Keratinocyte (primary cell): ENCODE measurements around the gene GLIS2. TPM values are rescaled to one million over a fixed set of nuclear protein-coding genes. Genes with fewer than 3 reads are reported as not detected.

Experiments used
- DNase-seq: peaks from one replicate; pipeline ENCODE4 v3.0.0-alpha.2; 2011; ENCODE audit warnings: low read depth, missing footprints, low spot score
- FAIRE-seq: peaks from 2 replicates; lab custom pipeline; 2011; peaks lifted over from hg19 to GRCh38; lab: Jason Lieb, UNC
- H2AFZ ChIP-seq: 2 replicates; pipeline ENCODE4 v1.6.0; 2012; ENCODE audit warnings: low read length, control low read depth, inconsistent platforms; ENCODE audit not compliant: control insufficient read depth
- H3K27ac ChIP-seq: 2 replicates; pipeline ENCODE4 v1.5.1; 2011; ENCODE audit warnings: low read length; ENCODE audit not compliant: control insufficient read depth, insufficient read depth
- H3K27me3 ChIP-seq: 3 replicates; pipeline ENCODE4 v1.6.0; 2011; ENCODE audit warnings: low read length; ENCODE audit not compliant: control insufficient read depth, insufficient read depth; ENCODE audit errors: extremely low read depth
- H3K36me3 ChIP-seq, 2 experiments: 2 replicates in 1 of 2; 3 replicates in 1 of 2; pipeline ENCODE4 v1.5.1; 2011; ENCODE audit warnings: low read length in 2 of 2, mild to moderate bottlenecking in 1 of 2; ENCODE audit not compliant: control insufficient read depth in 2 of 2, insufficient read depth in 2 of 2; ENCODE audit errors: extremely low read depth in 1 of 2
- H3K4me1 ChIP-seq: 3 replicates; pipeline ENCODE4 v1.5.1; 2011; ENCODE audit warnings: low read length; ENCODE audit not compliant: control insufficient read depth, insufficient read depth; ENCODE audit errors: extremely low read depth
- H3K4me2 ChIP-seq: 3 replicates; pipeline ENCODE4 v1.6.0; 2011; ENCODE audit warnings: low read depth, low read length; ENCODE audit not compliant: control insufficient read depth, insufficient read depth; ENCODE audit errors: extremely low read depth
- H3K4me3 ChIP-seq, 3 experiments: fragments of 200-600 bp in 1 of 3; sonication (generic) in 1 of 3; 2 replicates in 2 of 3; 3 replicates in 1 of 3; pipeline ENCODE4 v1.5.1; 2011 to 2016; ENCODE audit warnings: low read length in 3 of 3, mild to moderate bottlenecking in 3 of 3, control low read depth in 2 of 3, inconsistent platforms in 1 of 3, low read depth in 1 of 3, mixed read lengths in 1 of 3, mixed run types in 1 of 3, moderate library complexity in 1 of 3; ENCODE audit not compliant: control insufficient read depth in 2 of 3, insufficient read depth in 2 of 3; ENCODE audit errors: extremely low read depth in 1 of 3
- H3K79me2 ChIP-seq: 2 replicates; pipeline ENCODE4 v1.6.0; 2012; ENCODE audit warnings: low read length; ENCODE audit not compliant: control insufficient read depth, insufficient read depth
- H3K9ac ChIP-seq: 3 replicates; pipeline ENCODE4 v1.6.0; 2011; ENCODE audit warnings: low read length; ENCODE audit not compliant: control insufficient read depth, insufficient read depth; ENCODE audit errors: extremely low read depth
- H3K9me1 ChIP-seq: 3 replicates; pipeline ENCODE4 v1.6.0; 2011; ENCODE audit warnings: low read length; ENCODE audit not compliant: control insufficient read depth, insufficient read depth; ENCODE audit errors: extremely low read depth
- H3K9me3 ChIP-seq: 2 replicates; pipeline ENCODE4 v1.5.1; 2012; ENCODE audit warnings: low read depth, low read length; ENCODE audit not compliant: control insufficient read depth
- H4K20me1 ChIP-seq: 3 replicates; pipeline ENCODE4 v1.6.0; 2011; ENCODE audit warnings: low read length; ENCODE audit not compliant: control insufficient read depth, insufficient read depth; ENCODE audit errors: extremely low read depth
- EZH2 ChIP-seq: IDR thresholded peaks from one replicate; pipeline ENCODE4 v1.6.1; 2012; ENCODE audit warnings: inconsistent platforms, mild to moderate bottlenecking, low read length, moderate library complexity
- dilution Hi-C: fragments of 300-500 bp; cut with MboI; formaldehyde crosslinking; loops from one replicate; pipeline ENCODE4 v1.7.0; 2020; ENCODE audit warnings: low sequenced_read_pairs; ENCODE audit not compliant: extremely low pct_ligation_motif_present
- polyA plus RNA-seq, 5 experiments: library from polyadenylated mRNA; depleted of rRNA in 3 of 5; stranded (reverse) in 3 of 5; stranded (forward) in 1 of 5; unstranded in 1 of 5; fragments of >200 nt; gene quantifications; 1 replicate in 1 of 5; 2 replicates in 3 of 5; 3 replicates in 1 of 5; pipeline versions ENCODE4 v1.2.1 to v1.2.3, GENCODE V29; 2011 to 2012; ENCODE audit warnings: missing spikeins in 2 of 5, low read depth in 1 of 5, low replicate concordance in 1 of 5
- TF ChIP-seq, protein P1 (sequence below), 3 experiments: IDR thresholded peaks in 1 of 3; conservative IDR thresholded peaks in 1 of 3; optimal IDR thresholded peaks in 1 of 3; 2 replicates in 2 of 3; 3 replicates in 1 of 3; pipeline versions ENCODE3 to v1.5.1; 2011; ENCODE audit warnings: low read length in 3 of 3, mild to moderate bottlenecking in 3 of 3, moderate library complexity in 2 of 3, control low read depth in 1 of 3, inconsistent platforms in 1 of 3; ENCODE audit not compliant: insufficient read depth in 2 of 3; ENCODE audit errors: extremely low read depth in 1 of 3

Gene GLIS2
- polyA plus RNA-seq, 1 donor (not counting 4 experiments of a cell fraction or from before 2014, with no cell fraction given), result 0.63 TPM

DNA sequence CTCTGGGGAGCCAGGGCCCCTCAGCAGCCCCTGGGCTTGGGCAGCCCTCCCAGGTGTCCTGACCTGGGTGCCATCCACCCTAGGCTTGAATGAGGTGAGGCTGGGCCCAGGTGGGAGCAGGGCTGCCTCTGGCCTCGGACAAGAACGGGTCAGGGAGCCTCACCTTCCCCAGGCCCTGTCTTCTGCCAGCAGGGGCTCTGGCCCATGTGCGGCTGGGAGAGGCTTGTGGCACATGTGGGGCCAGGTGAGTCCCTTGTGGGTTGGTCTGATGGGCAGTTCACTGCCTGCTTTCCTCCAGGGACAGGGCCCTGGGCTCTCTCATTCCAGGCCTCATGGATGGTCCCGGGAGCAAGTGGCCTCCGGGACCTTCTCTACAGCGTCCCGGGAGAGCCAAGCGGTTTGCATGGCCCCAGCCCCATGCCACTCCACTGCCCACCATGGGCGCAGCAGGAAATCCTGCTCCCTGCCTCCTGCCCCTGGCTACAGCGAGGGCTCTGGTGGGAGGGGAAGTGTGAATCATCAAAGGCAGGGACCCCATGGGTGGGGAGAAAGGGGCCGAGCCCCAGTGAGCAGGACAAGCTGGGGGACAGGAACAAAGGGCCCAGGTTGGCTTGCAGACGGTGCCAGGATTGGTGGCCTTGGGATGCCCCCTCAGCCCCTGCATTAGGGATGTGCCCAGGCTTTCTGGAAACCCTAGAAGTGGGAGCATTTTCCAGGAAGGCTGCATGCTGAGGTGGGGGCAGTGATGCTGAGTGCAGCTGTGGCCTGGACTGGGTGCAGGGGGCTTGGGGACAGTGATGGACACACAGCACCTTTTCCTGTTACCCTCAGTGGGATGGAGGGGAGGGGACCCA lies 68.0 kb downstream of the GLIS2 start:
- FAIRE-seq, result no peak

DNA sequence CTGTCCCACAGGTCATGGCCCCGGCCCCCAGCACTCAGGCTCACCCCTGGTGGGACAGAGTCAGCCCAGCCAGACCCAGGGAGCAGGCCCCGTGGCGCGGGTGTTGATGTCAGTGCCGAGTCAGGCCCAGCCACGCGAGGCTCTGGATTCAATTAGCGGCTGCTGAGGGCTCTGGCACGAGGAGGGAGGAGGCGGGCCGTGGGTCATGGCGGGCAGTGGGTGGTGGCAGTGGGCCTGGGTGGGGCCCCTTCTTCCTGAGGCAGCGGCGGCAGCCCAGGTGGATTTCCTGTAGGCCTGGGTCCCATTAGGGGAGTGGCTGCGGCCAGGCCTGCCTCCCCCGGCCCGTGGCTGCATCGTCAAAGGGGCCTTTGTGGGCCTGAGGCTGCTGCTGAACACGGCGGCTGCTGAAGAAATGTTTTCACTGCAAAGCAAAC lies 68.7 kb downstream of the GLIS2 start:
- no peaks in the 10 kb centered on the region for H3K27me3 ChIP-seq
- no peak overlapping the region for H3K4me2 ChIP-seq
- H3K36me3 ChIP-seq, result peaks cover 14 to 16% of the 10 kb centered on the region in 2 experiments
- H2AFZ ChIP-seq, result no peak overlapping the region
- no peak overlapping the region for H3K27ac ChIP-seq
- peaks cover 3% of the 10 kb centered on the region for H4K20me1 ChIP-seq
- no peaks in the 10 kb centered on the region for H3K9me1 ChIP-seq
- FAIRE-seq, result no peak
- no peak for DNase-seq
- dilution Hi-C loops, result no loop called here
- H3K4me3 ChIP-seq, result no peak overlapping the region
- H3K9ac ChIP-seq, result no peak overlapping the region
- H3K4me1 ChIP-seq, result no peaks in the 10 kb centered on the region
- TF ChIP-seq, protein P1, sequence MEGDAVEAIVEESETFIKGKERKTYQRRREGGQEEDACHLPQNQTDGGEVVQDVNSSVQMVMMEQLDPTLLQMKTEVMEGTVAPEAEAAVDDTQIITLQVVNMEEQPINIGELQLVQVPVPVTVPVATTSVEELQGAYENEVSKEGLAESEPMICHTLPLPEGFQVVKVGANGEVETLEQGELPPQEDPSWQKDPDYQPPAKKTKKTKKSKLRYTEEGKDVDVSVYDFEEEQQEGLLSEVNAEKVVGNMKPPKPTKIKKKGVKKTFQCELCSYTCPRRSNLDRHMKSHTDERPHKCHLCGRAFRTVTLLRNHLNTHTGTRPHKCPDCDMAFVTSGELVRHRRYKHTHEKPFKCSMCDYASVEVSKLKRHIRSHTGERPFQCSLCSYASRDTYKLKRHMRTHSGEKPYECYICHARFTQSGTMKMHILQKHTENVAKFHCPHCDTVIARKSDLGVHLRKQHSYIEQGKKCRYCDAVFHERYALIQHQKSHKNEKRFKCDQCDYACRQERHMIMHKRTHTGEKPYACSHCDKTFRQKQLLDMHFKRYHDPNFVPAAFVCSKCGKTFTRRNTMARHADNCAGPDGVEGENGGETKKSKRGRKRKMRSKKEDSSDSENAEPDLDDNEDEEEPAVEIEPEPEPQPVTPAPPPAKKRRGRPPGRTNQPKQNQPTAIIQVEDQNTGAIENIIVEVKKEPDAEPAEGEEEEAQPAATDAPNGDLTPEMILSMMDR (optimal IDR thresholded peaks at IDR 0.05 in 1 of 3, IDR thresholded peaks at IDR 0.05 in 1 of 3, conservative IDR thresholded peaks at IDR 0.05 in 1 of 3; ENCODE audit: extremely low read depth in 1 of 3, insufficient read depth in 2 of 3, low read length in 3 of 3), result no peak
- TF ChIP-seq EZH2, result no peak
- no peaks in the 10 kb centered on the region for H3K9me3 ChIP-seq
- H3K79me2 ChIP-seq, result no peaks in the 10 kb centered on the region

More for the DNA sequence above, 68.0 kb downstream of the GLIS2 start:
- H3K27me3 ChIP-seq, result no peaks in the 10 kb centered on the region
- H3K27ac ChIP-seq, result no peak overlapping the region
- H4K20me1 ChIP-seq, result peaks cover 3% of the 10 kb centered on the region
- H3K4me2 ChIP-seq, result no peak overlapping the region
- H3K79me2 ChIP-seq, result no peaks in the 10 kb centered on the region
- H2AFZ ChIP-seq, result no peak overlapping the region
- no peak overlapping the region for H3K4me3 ChIP-seq
- no peak for DNase-seq
- no peak for TF ChIP-seq EZH2
- TF ChIP-seq, protein P1 (optimal IDR thresholded peaks at IDR 0.05 in 1 of 3, IDR thresholded peaks at IDR 0.05 in 1 of 3, conservative IDR thresholded peaks at IDR 0.05 in 1 of 3; ENCODE audit: extremely low read depth in 1 of 3, insufficient read depth in 2 of 3, low read length in 3 of 3), result no peak
- peaks cover 14% of the 10 kb centered on the region in 2 experiments for H3K36me3 ChIP-seq
- no peaks in the 10 kb centered on the region for H3K9me1 ChIP-seq
- no peaks in the 10 kb centered on the region for H3K9me3 ChIP-seq
- dilution Hi-C loops, result no loop called here
- H3K4me1 ChIP-seq, result no peaks in the 10 kb centered on the region
- no peak overlapping the region for H3K9ac ChIP-seq
